GM18526 (cell line): ENCODE results near the gene NME8.

ENCODE experiments used
- POLR2A ChIP-seq: IDR thresholded peaks from 3 replicates; pipeline ENCODE4 v1.6.1; 2011; ENCODE audit not compliant: insufficient read length; ENCODE audit errors: extremely low read depth

Gene NME8

DNA sequence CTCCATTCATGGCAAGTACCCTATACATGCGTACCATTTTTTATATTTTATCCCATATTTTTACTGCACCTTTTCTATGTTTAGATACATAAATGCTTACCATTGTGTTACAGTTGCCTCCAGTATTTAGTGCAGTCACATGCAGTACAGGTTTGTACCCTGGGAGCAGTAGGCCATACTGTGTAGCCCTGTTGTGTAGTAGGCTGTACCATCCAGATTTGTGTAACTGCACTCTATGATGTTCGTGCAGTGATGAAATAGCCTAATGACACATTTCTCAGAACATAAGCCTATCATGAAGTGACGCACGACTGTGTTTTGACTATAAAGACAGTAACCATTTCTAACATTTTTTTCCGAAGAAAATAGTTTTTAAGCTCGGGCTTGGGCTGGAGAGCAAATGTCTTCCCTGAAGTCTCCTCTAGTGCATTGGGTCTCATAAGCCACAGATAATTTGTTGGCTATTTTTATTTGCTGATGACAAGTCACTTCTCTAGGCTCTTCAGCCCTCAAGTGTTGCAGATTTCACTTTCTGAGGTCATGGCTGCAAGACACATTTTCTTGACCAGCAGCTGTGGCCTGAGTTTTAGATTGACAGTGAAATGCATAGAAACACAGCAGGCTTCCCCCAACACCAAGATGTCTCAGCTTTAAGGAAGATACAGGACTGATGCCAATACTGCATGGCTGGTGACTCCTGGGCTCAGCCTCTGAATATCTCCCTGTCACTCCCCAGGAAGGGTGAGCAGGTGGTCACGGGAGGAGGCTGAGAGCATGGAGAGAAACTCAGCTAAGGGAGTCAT is 98.9 kb downstream of the NME8 start:
- no peak for TF ChIP-seq POLR2A

DNA sequence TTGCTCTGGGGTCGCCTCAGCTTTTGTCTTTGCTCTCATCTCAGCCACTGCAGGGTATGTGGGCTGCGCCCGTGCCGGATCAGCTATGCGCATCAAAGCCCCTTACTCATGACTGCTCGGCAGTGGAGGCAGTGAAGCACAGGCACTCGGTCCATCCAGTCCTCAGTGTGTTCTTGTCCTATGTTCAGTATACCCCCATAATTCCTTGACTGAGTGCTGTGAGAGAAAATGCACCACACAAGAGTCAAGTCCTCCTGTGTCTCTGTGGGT is 99.5 kb downstream of the NME8 start:
- TF ChIP-seq POLR2A, result no peak
